ENCODE data around the gene TDRD12.

TDRD12 gene

DNA sequence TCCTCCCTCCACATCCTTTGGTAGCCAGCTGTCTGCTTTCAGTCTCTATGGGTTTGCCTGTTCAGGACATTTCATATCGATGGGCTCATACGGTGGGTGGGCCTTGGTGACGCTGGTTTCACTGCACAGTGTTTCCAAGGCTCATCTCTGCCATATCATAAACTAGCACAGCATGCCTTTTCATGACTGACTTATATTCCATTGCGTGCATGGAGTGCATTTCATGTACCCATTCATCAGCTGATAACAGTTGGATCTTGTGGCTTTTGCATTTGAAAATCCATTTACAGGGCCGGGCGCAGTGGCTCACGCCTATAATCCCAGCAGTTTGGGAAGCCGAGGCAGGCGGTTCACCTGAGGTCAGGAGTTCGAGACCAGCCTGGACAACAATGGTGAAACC is 69.9 kb downstream of the TDRD12 start:
- no peak overlapping the region for H3K4me3 ChIP-seq (ENCODE audit: low read depth, low read length)
- TF ChIP-seq, protein P1, sequence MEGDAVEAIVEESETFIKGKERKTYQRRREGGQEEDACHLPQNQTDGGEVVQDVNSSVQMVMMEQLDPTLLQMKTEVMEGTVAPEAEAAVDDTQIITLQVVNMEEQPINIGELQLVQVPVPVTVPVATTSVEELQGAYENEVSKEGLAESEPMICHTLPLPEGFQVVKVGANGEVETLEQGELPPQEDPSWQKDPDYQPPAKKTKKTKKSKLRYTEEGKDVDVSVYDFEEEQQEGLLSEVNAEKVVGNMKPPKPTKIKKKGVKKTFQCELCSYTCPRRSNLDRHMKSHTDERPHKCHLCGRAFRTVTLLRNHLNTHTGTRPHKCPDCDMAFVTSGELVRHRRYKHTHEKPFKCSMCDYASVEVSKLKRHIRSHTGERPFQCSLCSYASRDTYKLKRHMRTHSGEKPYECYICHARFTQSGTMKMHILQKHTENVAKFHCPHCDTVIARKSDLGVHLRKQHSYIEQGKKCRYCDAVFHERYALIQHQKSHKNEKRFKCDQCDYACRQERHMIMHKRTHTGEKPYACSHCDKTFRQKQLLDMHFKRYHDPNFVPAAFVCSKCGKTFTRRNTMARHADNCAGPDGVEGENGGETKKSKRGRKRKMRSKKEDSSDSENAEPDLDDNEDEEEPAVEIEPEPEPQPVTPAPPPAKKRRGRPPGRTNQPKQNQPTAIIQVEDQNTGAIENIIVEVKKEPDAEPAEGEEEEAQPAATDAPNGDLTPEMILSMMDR (IDR thresholded peaks at IDR 0.05; ENCODE audit: borderline replicate concordance, insufficient read depth, low read depth, low read length), result no peak

DNA sequence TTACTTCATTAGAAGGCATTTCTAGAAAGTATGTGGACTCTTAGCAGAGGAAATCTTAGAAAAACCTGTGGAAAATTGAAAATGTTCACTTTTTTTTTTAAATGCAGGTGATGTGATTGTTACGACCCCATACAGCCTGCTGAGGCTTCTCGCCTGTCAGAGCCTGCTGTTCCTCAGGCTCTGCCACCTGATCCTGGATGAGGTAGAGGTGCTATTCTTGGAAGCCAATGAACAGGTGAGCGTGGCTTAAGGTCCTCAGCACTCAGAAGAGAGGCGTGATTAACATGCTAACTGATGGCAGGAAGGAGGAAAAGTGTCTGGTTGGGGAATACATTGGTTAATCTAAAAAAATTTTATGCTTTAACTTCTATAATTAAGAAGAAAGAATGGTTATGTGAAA is 78.6 kb downstream of the TDRD12 start:
- TF ChIP-seq, protein P1 (IDR thresholded peaks at IDR 0.05; ENCODE audit: borderline replicate concordance, insufficient read depth, low read depth, low read length), result no peak

DNA sequence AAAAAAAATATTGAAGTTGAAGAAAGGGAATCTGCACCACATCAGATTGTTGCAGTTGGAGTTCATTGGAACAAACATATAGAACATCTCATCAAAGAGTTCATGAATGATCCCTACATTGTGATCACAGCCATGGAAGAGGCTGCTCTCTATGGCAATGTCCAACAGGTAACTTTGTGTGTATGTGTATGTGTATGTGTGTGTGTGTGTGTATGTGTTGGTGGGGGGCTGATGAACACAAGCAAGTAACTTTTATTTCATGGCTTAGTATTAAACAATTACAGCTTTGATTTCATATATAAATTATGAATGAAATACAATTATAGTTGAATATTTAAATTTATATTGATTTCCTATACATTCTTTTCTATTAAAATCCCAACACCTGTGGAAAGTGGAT is 80.6 kb downstream of the TDRD12 start:
- H3K4me3 ChIP-seq (ENCODE audit: low read depth, low read length), result no peak overlapping the region
- TF ChIP-seq, protein P1 (IDR thresholded peaks at IDR 0.05; ENCODE audit: borderline replicate concordance, insufficient read depth, low read depth, low read length), result no peak

More for the DNA sequence above, 78.6 kb downstream of the TDRD12 start:
- no peak overlapping the region for H3K4me3 ChIP-seq (ENCODE audit: low read depth, low read length)

DNA sequence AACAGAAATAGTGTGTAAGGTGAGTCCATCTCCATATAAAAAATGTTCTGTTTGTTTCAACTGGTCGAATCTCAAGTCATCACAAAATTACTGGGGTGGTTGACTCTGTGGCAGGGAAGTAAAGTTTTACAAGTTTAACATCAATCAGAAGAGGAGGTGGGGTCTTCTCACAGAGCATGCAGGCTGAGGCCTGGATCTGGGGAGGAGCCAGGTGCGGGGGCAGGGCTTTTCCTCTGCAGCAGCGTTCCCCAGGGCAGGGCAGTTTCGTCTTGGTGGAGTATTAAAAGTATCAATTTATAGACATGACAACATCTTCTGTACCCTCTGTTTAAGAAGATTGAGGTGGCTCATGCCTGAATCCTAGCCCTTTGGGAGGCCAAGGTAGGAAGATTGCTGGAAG is 81.2 kb downstream of the TDRD12 start:
- TF ChIP-seq, protein P1 (IDR thresholded peaks at IDR 0.05; ENCODE audit: borderline replicate concordance, insufficient read depth, low read depth, low read length), result no peak
- no peak overlapping the region for H3K4me3 ChIP-seq (ENCODE audit: low read depth, low read length)

DNA sequence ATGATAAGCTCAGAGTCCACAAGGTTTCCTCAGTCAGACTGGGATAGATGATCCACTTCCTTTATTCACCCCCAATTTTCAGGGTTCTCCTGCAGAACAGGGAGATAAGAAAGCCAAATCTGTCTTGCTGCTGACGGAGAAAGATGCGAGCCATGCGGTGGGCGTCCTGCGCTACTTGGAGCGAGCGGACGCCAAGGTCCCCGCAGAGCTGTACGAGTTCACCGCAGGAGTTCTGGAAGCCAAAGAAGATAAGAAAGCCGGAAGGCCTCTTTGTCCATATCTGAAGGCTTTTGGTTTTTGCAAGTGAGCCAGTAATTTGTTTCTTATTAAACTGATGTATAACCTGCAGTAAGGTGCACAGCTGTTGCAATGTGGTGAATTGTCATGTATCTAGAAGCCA is 83.3 kb downstream of the TDRD12 start:
- TF ChIP-seq, protein P1 (IDR thresholded peaks at IDR 0.05; ENCODE audit: borderline replicate concordance, insufficient read depth, low read depth, low read length), result no peak
- no peak overlapping the region for H3K4me3 ChIP-seq (ENCODE audit: low read depth, low read length)

DNA sequence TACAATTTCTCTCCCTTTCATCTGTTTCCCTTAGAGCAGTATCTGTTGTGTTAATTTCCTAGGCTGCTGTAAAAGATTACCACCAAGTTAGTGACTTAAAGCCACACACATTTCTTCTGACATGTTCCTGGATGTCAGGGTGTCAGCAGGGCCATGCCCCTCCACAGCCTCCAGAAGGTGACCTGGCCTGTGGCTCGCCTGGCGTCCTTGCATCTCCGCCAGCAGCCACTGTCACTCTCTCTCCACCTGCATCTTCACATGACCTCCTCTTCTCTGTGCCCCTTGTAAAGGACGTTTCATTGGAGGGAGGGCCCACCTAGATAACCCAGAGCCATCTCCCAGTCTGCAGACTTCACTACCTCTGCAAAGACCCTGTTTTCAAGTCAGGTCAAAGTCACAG is 88.7 kb downstream of the TDRD12 start:
- TF ChIP-seq, protein P1 (IDR thresholded peaks at IDR 0.05; ENCODE audit: borderline replicate concordance, insufficient read depth, low read depth, low read length), result no peak
- H3K4me3 ChIP-seq (ENCODE audit: low read depth, low read length), result no peak overlapping the region

DNA sequence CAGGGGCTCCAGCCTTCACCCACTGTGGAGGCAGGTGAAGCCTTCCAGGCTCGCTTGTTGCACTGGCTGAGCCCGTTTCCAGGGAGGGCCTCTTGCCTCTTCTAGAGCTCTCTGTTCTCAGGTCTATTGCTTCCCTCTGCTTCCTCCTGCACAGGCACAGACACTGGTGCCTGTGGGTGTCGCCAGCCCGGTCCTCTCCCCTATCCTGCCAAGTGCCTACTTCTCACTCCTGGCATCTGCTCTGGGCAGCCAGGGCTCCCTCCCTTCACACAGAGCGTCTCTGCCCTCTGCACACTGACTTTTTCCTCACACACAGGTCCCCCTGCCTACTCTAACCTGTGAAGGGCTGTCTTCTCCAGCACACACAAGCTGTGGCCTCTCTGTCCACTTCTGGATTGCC is 89.7 kb downstream of the TDRD12 start:
- no peak overlapping the region for H3K4me3 ChIP-seq (ENCODE audit: low read depth, low read length)
- TF ChIP-seq, protein P1 (IDR thresholded peaks at IDR 0.05; ENCODE audit: borderline replicate concordance, insufficient read depth, low read depth, low read length), result no peak

Data from GM12875 (cell line).